Stimulated activated CD4-positive, alpha-beta T cell treated with anti-CD3 and anti-CD28 coated beads, Interleukin-12 subunit alpha, Interleukin-12 subunit beta, amount 100 ng/mL, for 24 hours (primary cell): ENCODE data around the gene HHAT.

Experiments
- DNase-seq, 2 experiments: peaks; one replicate each; pipeline ENCODE4 v3.0.0-alpha.2; 2020; ENCODE audit warnings: low read depth in 2 of 2

HHAT gene

GRCh38 chr1:210328746-210329503 is at the start of gene HHAT:
HHAT (plus strand) TSS chr1:210328902; CDS start chr1:210348976, 20,074 bp downstream.
- DNase-seq: peak; percentile 47 to 57

GRCh38 chr1:210280221-210280620 is 48.5 kb upstream of the HHAT start:
- no peak for DNase-seq

- no peak for DNase-seq
These were observed 40.6 kb upstream of the HHAT start for GRCh38 chr1:210288116-210288515.

- no peak for DNase-seq
These were observed 39.5 kb upstream of the HHAT start for GRCh38 chr1:210289248-210289647.

GRCh38 chr1:210291081-210291764 is 37.5 kb upstream of the HHAT start:
- DNase-seq: no peak

- no peak for DNase-seq
These were observed 36.9 kb upstream of the HHAT start for GRCh38 chr1:210291786-210292230.

GRCh38 chr1:210292231-210292871 is 36.4 kb upstream of the HHAT start:
- DNase-seq: peak; percentile 3 to 43

- no peak for DNase-seq
These were observed 35.5 kb upstream of the HHAT start for GRCh38 chr1:210293171-210293607.

- DNase-seq: no peak
These were observed 33.5 kb upstream of the HHAT start for GRCh38 chr1:210294999-210295745.

GRCh38 chr1:210296682-210297081 is 32.0 kb upstream of the HHAT start:
- no peak for DNase-seq

- DNase-seq: no peak
These were observed 30.4 kb upstream of the HHAT start for GRCh38 chr1:210298296-210298695.

GRCh38 chr1:210298936-210299335 is 29.8 kb upstream of the HHAT start:
- DNase-seq: no peak

- no peak for DNase-seq
These were observed 29.2 kb upstream of the HHAT start for GRCh38 chr1:210299501-210299900.

- no peak for DNase-seq
These were observed 27.6 kb upstream of the HHAT start for GRCh38 chr1:210300923-210301614.

- no peak for DNase-seq
These were observed 27.1 kb upstream of the HHAT start for GRCh38 chr1:210301615-210302000.

GRCh38 chr1:210302501-210302900 is 26.2 kb upstream of the HHAT start:
- DNase-seq: no peak

GRCh38 chr1:210303391-210303790 is 25.3 kb upstream of the HHAT start:
- no peak for DNase-seq

GRCh38 chr1:210310562-210311153 is 18.0 kb upstream of the HHAT start:
- no peak for DNase-seq

- no peak for DNase-seq
These were observed 16.8 kb upstream of the HHAT start for GRCh38 chr1:210311726-210312493.

GRCh38 chr1:210313046-210313595 is 15.6 kb upstream of the HHAT start:
- no peak for DNase-seq
